Measurements from ENCODE around the gene NDUFAF7.
"Not testable (repeated sequence)": the region's sequence is repeated elsewhere in the genome, so short reads cannot be mapped to it uniquely, and the experiment has no call there.

NDUFAF7 gene

DNA sequence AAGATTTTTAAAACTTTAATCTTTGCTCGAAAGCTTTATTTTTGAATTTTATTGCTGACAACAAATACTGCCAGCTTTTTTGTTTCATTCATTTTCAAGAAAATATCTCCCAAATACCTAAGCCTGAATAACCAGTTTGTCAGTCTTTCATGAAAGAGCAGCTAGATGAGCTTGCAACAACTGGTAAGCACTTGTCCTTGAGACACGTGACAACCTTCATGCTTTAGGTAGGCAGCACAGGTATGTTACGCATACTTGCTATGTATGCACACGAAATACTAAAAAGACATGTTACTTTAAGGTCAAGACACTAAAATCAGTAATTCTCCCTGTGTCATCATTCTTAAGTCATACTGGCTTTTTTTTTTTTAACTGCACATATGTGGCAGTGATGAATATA, 12.4 kb upstream of the NDUFAF7 start:
- DNase-seq (ENCODE audit: extremely low read depth, low read depth) = no peak
- TF ChIP-seq, protein P1, sequence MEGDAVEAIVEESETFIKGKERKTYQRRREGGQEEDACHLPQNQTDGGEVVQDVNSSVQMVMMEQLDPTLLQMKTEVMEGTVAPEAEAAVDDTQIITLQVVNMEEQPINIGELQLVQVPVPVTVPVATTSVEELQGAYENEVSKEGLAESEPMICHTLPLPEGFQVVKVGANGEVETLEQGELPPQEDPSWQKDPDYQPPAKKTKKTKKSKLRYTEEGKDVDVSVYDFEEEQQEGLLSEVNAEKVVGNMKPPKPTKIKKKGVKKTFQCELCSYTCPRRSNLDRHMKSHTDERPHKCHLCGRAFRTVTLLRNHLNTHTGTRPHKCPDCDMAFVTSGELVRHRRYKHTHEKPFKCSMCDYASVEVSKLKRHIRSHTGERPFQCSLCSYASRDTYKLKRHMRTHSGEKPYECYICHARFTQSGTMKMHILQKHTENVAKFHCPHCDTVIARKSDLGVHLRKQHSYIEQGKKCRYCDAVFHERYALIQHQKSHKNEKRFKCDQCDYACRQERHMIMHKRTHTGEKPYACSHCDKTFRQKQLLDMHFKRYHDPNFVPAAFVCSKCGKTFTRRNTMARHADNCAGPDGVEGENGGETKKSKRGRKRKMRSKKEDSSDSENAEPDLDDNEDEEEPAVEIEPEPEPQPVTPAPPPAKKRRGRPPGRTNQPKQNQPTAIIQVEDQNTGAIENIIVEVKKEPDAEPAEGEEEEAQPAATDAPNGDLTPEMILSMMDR (IDR thresholded peaks at IDR 0.05; ENCODE audit: low read depth, low read length, missing control alignments) = no peak
- H3K4me3 ChIP-seq (replicated peaks; ENCODE audit: low read depth, low read length) = no peak overlapping the region

DNA sequence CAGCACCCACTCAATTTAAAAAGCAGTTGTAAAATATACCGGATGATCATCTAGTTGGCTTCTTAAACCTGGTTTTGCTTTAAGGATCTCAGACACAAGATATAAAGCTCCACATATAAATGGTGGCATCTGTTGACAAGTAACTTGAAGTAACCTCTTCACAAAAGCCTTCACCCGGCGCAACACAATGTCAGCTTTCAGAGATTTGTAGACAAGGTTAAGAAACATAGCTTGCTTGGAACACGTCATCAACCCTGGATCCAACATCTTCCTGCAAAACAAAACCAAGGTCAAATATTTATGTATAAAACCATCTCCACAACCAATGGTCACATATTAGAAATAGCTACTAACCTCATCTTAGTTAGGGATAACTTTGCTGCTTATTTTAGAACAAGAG, 8.3 kb upstream of the NDUFAF7 start:
- no peak overlapping the region for H3K4me3 ChIP-seq (replicated peaks; ENCODE audit: low read depth, low read length)
- TF ChIP-seq, protein P1 (IDR thresholded peaks at IDR 0.05; ENCODE audit: low read depth, low read length, missing control alignments) = no peak
- no peak for DNase-seq (ENCODE audit: extremely low read depth, low read depth)

DNA sequence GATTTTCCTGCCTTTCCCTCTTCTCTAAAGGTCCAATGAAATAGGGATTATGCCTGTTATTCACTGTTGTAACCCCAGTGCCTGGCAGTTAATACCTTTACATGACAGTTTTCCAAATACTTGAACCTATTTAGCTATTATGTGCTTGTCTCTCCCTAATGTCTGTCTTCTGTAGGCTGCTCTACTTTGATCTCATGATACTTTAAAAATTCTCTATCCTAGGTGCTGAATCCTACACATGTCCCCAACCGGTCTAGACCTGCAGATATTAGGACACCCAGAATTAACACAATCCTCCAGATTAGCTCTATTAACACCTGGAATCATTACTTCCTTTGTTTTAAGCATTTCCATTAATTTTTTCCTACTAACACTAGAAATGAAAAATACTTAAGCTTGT, 7.4 kb upstream of the NDUFAF7 start:
- no peak for DNase-seq (ENCODE audit: extremely low read depth, low read depth)
- no peak overlapping the region for H3K4me3 ChIP-seq (replicated peaks; ENCODE audit: low read depth, low read length)
- TF ChIP-seq, protein P1 (IDR thresholded peaks at IDR 0.05; ENCODE audit: low read depth, low read length, missing control alignments) = no peak

DNA sequence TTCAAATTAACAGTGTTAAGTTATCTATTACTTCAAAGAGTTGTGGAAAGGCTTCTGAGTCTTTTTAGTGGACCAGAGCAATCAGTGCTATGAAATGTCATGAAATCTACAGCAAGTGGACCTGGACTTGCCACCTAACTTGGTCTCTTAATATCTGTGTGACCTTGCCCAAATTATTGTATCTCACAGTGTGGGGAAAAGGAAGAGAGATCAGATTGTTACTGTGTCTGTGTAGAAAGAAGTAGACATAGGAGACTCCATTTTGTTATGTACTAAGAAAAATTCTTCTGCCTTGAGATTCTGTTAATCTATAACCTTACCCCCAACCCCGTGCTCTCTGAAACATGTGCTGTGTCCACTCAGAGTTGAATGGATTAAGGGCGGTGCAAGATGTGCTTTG, 6.3 kb upstream of the NDUFAF7 start:
- DNase-seq (ENCODE audit: extremely low read depth, low read depth); H3K4me3 ChIP-seq (replicated peaks; ENCODE audit: low read depth, low read length): not testable (repeated sequence)

DNA sequence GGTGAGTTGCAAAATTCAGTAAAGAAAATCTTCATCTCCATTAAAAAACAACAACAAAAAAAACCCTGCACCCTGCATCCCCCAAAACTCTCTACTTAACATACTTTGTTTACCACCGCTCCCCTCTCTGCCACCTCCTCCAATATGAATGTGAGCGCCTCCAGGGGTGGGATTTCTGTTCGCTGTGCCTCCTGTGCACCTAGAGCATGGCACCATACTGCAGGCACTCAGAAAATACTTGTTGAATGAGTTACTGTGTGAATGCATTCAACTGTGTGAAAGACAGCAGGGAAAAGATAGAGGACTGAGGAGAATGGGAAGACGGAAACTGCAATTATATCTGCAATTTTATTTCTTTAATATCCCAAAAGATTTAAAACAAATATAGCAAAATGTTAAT, 4.6 kb upstream of the NDUFAF7 start:
- H3K4me3 ChIP-seq (replicated peaks; ENCODE audit: low read depth, low read length) = peak overlapping the region; percentile 25

DNA sequence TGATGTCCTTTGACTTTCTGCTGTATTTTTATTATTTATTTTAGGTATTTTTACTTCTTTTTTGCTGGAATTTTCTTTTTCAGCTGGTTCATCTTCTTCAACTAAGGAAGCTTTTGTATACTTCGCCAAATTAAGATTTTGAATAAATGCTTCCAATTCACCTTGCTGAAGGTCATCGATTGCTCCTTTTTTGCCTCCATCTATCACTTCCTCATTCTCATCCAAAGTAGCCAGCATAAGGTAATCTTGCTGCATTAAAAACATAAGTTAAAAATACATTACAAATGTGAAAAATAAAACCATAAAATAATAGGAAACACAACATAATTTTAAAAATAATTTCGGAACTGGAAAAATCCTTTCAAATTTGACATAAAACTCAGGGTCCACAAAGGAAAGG, 2.7 kb upstream of the NDUFAF7 start:
- TF ChIP-seq, protein P1 (IDR thresholded peaks at IDR 0.05; ENCODE audit: low read depth, low read length, missing control alignments) = no peak
- DNase-seq (ENCODE audit: extremely low read depth, low read depth) = no peak
- no peak overlapping the region for H3K4me3 ChIP-seq (replicated peaks; ENCODE audit: low read depth, low read length)

More for the DNA sequence above, 4.6 kb upstream of the NDUFAF7 start:
- TF ChIP-seq, protein P1 (IDR thresholded peaks at IDR 0.05; ENCODE audit: low read depth, low read length, missing control alignments) = no peak
- no peak for DNase-seq (ENCODE audit: extremely low read depth, low read depth)

DNA sequence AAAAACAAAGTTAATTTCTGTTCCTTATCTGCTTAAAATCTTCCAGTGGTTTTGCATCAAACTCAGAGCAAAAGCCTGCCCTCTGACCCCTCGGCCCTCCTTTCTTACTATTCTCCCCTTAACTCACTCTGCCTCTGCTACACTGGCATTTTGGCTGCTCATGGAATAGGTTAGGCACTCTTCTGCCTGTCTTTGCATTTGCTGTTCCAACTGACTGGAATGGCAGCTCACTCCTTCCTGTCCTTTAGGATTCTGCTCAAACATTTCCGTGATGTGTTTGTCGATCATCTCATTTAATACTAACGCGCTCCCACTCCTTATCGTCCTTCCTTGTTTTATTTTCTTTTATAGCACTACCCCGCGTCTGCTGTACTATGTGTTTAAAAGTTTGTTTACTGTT, 877 bp upstream of the NDUFAF7 start:
- TF ChIP-seq, protein P1 (IDR thresholded peaks at IDR 0.05; ENCODE audit: low read depth, low read length, missing control alignments) = no peak

More for the DNA sequence above, 877 bp upstream of the NDUFAF7 start:
- DNase-seq (ENCODE audit: extremely low read depth, low read depth) = no peak
- H3K4me3 ChIP-seq (replicated peaks; ENCODE audit: low read depth, low read length) = peak overlapping the region; percentile 96

Data from HFF-Myc (cell line).